HG03045 (cell line): ENCODE data around the gene TUBA3E.
A peak's percentile ranks its signal among the peaks of the same experiment; 100 is the strongest.
"Not testable (repeated sequence)": the region's sequence is repeated elsewhere in the genome, so short reads cannot be mapped to it uniquely, and the experiment has no call there.

ENCODE experiments used
- ATAC-seq: cut with Tn5 transposase; IDR thresholded peaks from one replicate; pipeline ENCODE4 v1.9.1; 2021; ENCODE audit warnings: mild to moderate bottlenecking, moderate library complexity; ENCODE audit not compliant: unreplicated experiment

The TUBA3E gene

DNA sequence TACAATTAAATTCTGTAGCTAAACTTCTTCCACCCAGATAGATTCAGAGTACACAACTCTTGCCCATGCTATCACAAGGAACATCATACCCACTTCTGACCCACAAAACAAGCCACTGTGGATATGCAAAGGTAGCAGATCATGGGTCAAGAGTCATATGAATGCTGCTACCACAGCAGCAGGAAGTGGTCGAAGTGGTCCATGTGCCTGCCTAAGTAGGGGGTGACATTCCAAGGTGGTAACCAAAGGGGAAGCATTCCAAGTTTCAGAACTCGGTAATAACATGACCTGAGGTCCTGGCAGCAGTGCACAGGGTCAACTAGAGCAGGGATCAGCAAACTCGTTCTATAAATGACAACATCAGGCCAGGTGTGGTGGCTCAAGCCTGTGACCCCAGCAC is 5.8 kb downstream of the TUBA3E start:
- ATAC-seq: not testable (repeated sequence)

DNA sequence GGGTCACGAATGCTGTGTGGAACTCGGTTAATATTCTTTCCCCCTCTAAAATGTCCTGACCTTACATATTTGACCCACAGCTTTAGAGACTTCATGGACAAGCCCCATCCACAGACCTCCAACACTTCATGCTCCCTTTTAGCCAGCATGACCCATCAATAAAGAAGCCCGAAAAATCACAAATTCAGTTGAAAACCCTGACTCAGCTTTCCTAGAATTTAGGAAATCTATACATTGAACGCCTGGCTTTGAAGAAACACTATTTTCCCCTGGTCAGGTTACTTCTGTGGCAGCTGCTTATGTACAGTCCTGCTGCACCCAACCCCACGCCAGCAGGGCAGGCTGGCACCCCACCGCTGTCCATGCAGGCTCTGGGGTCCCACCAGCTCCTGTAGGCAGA is 6.9 kb downstream of the TUBA3E start:
- not testable (repeated sequence) for ATAC-seq

DNA sequence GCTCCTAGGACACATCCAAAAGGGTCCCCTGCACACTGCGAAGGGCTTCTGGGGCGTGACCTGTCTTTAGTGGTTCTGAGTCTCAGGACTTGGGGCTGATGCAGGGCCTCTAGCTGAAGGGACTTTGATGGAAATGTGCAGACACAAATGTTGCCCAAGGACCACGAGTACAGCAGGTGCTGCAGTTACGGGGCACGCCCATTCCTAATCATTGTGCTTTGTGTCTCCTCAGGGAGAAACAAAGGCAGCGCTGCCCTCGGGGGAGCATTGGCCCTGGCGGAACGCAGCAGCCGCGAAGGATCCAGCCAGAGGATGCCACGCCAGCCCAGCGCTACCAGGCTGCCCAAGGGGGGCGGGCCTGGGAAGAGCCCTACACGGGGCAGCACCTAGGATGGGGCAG is 8.0 kb downstream of the TUBA3E start:
- ATAC-seq: no peak

DNA sequence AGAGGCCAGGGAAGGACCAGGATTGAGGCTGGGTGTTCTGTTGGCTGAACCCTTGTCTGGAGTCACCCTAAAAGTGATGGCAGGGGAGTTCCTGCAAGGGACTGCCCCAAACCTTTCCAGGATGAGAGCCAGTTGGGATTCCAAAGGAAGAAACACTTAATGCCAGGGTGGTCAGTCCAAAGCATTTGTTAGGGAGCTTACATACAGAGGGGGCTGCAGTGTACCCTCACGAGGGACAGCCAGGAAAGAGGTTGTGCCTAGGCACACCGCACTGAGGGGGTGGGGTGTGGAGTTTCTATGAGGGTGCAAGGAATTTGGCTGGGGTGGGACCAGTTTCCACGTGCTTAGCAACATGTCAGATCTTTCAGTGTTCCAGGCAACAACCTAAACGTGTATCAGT is 9.3 kb downstream of the TUBA3E start:
- ATAC-seq: not testable (repeated sequence)

DNA sequence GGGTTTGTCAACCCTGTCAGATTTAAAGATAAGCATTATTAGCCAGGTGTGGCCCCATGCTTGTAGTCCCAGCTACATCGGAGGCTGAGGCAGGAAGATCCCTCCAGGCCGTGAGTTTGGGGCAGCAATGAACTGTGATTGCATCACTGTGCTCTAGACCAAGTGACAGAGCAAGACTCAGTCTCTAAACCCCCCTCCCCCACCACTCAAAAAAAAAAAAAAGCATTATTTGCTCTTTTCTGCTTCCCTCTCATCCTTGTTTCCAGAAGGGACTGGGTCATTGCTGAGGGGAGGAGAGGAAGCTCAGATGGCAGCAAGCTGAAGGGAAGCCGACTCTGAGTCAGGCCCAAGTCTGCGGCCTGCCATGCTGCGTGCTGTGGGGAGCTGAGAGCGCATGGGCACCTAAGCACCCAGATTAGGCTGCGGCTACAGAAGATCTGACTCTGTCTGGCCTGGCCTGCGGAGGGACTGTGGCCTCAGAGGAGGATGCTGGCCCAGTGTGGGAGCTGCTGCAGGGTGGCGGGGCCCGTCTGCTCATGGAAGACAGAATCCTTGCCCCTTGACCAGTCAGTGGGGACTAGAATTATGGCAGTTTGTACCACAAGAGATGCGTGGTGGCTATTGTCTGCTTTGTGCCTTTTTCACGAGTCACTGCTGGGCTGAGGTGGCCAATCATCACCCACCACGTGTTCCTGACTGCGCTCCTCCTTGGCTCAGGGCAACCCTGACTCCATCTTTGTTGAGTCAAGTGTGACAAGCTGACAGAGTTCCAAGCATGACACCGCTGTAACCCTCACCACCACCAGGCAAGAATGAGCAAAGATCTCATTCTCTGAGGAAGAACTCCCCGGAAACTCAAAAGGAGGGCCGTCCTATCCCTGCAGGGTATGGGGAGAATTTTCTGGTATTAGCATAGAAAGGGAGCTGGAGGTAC is 10.1 kb downstream of the TUBA3E start:
- ATAC-seq: not testable (repeated sequence)

DNA sequence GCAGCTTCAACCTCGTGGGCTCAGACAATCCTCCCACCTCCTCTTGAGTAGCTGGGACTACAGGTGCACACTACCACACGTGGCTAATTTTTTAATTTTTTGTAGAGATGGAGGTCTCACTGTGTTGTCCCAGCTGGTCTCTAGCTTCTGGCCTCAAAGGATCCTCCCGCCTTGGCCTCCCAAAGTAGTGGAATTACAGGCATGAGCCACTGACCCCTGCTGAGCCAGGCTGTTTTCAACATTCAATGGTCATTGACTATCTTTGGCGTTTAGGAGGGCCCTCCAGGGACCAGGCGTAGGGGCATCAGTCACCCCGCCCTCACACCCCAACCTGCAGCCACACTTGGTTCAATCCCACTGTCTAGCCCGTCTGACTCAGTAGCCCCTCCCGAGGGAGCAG is 11.0 kb downstream of the TUBA3E start:
- no peak for ATAC-seq

DNA sequence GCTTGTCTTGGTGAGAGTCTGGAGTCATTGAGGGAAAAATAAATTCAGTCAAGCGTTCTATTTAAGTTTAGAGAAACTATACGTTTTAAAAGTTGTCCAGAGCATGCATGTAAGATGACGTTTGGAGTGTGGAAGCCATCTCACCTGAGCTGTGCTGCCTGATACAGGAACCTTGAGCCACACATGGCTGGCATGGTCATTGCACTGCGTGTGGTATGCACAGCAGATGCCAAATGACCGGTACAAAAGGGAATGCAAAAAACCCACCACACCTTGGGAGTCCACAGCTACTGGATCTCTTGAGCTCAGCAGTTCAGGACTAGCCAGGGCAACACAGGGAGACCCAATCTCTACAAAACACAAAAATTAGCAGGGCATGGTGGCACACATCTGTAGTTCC is 11.8 kb downstream of the TUBA3E start:
- no peak for ATAC-seq

DNA sequence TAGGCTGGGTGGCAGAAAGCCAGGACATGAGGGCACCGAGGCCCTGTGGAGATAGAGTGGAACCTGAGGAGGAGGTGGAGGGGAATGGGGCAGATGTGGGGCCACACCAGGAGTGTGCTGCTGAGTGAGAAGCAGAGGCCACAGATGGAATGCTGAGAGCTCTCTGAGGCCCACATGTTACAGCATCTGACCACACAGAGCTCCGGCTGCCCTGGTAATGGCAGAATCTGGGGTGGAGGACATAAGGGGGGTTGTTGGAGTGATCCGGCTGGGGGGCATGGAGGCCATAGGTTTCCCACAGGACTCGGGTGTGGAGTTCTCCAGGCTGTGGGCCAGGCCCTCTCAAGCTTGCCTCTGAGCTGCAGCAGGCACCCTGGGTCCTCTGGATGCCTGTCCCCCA is 12.3 kb downstream of the TUBA3E start:
- ATAC-seq: no peak

DNA sequence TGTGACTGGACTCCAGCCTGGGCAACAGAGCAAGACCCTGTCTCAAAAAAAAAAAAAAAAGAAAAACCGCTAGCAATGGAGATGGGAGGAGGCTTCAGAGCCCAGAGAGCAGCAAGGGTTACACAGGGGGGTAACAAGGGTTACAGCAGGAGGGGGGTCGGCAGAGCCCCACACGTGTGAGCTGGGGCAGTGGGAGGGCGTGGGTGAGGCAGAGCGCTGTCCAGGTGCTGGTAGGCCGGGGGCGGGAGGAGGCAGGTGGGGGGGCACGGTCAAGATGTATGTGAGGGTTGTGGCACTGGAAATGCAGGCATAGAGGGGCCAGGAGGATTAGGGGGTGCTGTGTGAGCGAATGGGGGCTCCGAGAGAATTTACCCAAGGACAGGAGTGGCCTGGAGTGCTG is 12.8 kb downstream of the TUBA3E start:
- ATAC-seq: no peak

DNA sequence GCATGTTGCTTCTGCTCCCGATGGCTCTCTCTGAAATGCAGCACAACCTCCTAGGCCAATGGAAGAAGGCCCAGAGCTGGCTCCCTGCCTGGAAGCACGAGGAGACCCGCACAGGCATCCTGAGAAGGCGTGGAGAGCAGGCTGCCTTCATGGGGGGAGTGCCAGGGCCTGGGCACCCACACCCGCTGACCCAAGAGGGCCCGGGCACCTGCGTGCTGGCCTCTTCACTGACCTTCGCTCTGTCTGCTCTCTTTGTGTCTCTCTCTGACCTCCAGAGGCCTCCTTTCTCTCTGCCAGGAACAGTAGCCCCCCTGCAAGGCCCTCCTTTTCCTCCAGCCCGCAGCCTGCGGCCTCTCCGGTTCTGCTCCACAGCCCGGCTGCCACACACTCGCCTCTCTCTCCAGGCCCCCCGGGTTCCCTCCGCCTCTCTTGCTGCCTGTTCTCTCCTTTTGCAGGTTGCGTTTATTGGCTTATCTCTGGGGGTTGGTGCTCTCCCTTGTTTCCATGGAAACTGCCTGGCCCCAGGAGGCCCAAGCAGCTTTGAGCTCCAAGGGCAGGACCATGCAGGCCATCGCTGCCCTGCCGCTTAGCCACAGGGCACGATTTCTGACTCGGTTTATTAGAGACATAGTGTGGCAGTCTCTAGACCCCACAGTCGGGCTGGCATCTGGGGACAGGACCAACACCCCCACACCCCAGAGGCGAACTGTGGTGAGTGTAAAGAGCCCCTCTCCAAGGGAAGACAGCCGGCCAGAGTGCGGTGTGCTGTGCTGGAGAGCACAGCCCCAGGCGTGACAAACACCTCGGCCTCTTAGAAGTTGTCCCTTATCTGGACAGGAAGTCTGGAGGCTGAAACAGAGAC is 14.5 kb downstream of the TUBA3E start:
- ATAC-seq: no peak

DNA sequence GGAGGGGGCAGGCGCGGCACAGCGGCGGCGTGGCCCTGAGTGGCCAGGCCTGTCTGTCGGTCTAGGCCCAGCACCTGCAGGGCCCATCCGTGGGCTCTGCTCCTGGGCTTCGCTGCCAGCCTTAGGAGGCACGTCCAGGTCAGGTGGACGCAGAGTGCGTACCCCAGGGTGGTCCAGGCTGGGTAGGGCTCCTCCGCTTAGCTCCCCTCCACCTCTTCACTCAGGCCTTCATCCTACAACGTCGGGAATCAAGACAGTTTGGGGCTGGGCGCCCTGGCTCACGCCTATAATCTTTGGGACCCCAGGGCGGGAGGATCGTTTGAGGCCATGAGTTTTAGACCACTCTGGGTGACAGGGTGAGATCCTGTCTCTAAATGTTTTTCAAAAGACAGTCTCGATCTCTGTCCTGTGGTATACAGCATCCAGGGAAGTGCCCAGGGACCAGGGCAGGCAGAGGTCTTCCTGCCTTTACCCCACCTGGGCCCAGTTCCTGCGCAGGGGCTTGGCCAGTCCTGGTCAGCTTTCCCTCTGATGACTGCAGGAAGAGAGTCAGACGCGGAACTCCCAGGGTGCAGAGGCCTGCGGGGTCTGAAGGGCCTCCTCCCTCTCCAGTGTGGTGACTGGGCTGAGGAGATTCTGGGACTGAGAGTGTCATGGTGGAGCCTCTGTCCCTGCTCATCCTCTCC is 15.3 kb downstream of the TUBA3E start:
- peak; percentile 25 for ATAC-seq

DNA sequence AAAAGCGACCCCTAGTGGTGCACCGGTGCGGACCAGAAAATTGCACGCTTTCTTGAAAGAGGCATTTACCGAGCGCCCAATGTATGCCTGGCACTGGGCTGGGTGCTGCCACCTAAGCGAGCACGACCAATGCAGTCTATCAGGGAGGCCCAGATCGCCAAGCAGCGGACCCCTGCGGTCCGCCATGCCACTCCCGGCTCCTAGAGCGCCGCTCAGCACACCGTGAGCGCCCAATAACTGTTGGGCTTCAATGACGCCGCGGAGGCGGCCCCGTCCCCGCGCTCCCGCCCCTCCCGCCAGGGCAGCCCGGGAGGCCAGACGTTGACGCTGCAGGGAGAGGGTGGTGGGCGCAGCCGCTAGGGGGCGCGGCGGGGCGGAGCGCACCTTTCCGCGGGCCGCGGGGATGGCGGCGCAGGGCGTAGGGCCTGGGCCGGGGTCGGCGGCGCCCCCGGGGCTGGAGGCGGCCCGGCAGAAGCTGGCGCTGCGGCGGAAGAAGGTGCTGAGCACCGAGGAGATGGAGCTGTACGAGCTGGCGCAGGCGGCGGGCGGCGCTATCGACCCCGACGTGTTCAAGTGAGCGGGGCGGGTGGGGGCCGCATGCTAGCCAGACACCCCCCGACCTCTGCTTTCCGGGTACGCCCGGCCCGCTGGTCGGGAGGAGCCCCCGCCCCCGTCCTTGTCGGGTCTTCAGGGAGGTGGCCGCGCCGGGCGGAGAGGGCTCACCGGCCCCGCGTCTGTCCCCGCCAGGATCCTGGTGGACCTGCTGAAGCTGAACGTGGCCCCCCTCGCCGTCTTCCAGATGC is 16.2 kb downstream of the TUBA3E start, which contains the start of gene MZT2B:
MZT2B (plus strand) TSS at position 383 of the 803 bp plus-strand sequence; CDS start at position 404, 21 bp downstream.
- ATAC-seq: peak; percentile 86

DNA sequence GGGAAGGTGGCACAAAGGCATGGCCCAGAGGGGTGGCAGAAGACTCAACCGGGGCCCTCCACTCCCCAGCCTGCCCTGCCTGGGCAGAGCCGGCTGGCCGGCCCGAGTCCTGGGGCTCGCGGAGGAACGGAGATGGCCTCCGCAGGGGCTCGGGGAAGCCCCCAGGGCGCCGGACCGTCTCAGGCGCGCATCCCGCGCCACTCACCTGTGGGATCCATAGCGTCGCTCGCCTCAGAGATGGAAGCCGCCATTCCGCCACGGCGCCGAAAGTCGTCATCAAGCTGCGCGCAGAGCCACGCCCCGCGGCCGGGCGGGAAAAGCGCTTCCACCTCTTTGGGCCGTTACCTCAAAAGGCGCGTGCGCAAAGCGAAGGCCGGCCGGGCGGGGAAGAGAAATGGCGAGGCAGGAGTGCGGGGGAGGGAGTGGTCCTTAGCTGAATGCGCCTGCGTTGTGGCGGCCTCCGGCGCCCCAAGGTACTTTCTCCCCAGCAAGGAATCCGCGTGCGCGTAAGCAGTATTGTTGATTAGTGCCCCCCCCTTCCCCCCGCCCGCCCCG is 16.8 kb downstream of the TUBA3E start, which contains the start of gene SMPD4:
SMPD4 (minus strand) TSS at position 278 of the 555 bp plus-strand sequence. CDS start 5,010 bp downstream, outside the sequence.
- ATAC-seq: peak; percentile 58

DNA sequence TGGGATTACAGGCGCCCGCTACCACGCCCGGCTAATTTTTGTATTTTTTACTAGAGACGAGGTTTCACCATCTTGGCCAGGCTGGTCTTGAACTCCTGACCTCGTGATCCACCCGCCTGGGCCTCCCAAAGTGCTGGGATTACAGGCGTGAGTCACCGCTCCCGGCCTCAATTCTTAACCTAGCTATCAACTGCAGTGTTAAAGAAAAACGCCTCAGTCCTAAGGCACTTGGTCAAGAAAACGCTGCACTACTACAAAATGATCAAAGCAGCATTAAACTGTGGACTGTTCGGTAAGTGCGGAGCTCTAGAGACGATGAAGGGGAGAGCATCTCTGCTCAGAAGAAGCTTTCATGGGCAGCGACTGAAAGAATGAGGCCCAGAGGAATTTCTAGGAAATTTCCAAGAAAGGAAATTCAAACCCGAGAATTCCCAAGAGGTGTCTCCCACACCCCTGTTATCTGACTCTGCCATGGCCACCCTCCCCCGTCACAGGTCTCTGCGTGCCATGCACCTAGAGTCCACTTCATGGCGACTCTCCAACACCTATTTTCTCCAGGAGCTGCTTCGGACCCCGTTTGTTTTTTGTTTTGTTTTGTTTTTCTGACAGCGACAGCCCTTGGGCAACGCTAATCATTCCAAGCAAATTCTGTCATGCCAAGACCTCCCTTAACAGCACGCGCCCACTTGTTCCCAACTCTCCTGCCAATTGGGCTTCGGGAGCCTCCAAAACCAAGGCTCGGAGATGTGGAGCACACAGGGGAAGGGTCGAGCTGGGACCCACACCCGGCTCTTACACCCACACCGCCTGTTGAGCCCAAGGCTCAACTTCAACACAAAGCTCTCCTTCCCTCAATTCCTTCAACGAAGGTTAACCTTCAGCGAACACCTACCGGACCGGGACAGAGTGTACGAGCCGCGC is 17.6 kb downstream of the TUBA3E start:
- ATAC-seq: not testable (repeated sequence)

DNA sequence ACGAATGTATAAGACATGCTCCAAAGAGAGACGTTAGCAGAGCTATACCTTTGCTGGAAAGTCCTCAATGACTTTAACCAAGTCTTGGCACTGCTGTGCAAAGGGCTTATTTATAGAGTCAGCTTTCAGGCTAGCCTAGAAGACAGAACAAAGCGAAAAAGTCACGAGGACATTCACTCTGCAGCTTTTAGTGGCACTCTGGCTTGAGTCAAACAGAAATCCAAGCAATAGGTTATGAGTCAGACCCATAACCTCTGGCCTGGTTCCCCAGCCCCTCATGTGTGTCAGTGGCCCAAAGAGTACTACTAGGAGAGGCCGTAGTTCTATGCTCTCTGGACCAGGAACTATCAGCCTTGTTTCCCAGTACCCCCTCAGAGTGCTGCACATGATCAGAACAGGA is 23.4 kb downstream of the TUBA3E start:
- peak; percentile 77 for ATAC-seq

DNA sequence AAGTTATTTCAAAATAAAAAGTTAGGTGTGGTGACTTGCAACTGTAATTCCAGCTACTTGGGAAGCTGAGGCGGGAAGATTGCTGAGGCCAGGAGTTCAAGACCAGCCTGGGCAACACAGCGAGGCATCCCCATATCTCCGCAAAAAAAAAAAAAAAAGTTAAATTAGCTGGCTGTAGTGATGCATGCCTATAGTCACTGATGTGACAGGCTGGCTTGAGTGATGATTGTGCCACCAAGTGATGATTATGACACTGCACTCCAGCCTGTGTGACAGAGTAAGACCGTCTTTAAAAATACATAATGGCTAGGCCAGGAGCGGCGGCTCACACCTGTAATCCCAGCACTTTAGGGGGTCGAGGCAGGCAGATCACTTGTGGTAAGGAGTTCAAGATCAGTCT is 28.3 kb downstream of the TUBA3E start:
- no peak for ATAC-seq

DNA sequence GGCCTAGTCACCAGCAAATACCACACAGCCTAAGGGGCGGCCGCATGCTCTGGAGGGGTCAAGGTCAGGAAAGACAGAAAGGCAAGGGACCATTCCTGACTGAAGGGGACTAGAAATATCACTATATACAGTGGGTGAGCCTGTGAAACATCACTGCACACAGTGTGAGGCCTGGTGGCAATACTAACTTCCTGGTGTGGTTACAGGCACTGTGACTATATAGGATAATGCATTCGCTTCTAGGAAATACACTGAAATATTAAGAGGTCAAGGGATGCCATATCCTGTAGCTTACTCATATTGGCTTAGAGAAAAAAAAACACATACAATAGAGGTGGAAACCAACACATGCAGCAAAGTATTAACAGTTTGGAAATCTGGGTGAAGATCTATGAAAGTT is 29.1 kb downstream of the TUBA3E start:
- not testable (repeated sequence) for ATAC-seq

DNA sequence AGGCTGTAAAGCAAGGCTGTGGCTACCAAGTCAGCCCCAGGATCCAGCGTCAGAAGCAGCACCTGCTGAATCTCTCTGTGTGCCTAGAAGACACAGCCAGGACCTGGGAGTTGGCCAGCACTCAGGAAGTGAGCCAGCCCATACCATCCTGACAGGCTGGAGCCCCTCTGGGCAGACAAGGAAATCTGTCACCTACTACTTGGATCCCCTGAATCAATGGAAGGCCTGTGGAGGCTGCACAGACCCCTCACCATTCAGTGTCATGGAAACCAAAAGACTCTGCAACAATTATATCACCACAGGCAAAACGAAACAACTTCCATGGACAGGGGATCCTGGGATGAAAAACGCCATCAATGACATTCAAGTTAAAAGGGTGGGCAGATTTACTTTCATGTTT is 31.6 kb downstream of the TUBA3E start:
- ATAC-seq: not testable (repeated sequence)
